HepG2 (cell line): ENCODE results near the gene PDE3A. TPM values are rescaled to one million over a fixed set of nuclear protein-coding genes. Genes with fewer than 3 reads are reported as not detected.

Experiments used
- ATAC-seq: fragments of 200-7000 bp; cut with Tn5 transposase; 3 replicates; pipeline ENCODE4 v1.9.1; 2020; ENCODE audit warnings: mild to moderate bottlenecking, moderate library complexity
- BruUV-seq: library from RNA; stranded (reverse); fragments of 400-500 nt; replicated peaks from 2 replicates; lab custom pipeline; 2021; lab: Mats Ljungman, UMichigan
- CTCF ChIA-PET: fragments of 300-600 bp; formaldehyde crosslinking; extraction: SDS; loops from one replicate; lab custom pipeline; 2021; ENCODE audit warnings: low total read pairs, inconsistent platforms, low intra/inter-chr PET ratio; lab: Yijun Ruan, JAX
- POLR2A ChIA-PET: fragments of 350-600 bp; sonication (Branson Sonifier 250); formaldehyde crosslinking; loops from one replicate; lab custom pipeline; 2020; ENCODE audit warnings: antibody characterized with exemption, inconsistent platforms; lab: Yijun Ruan, JAX
- DNase-seq: peaks from one replicate; pipeline ENCODE4 v3.0.0-alpha.2; 2015; ENCODE audit warnings: low spot score
- FAIRE-seq: peaks from 3 replicates; lab custom pipeline; 2011; peaks lifted over from hg19 to GRCh38; lab: Jason Lieb, UNC
- H2AFZ ChIP-seq: one replicate; pipeline ENCODE4 v1.6.1; 2011; ENCODE audit warnings: low read length, inconsistent platforms
- H3K27ac ChIP-seq: fragments of 300-600 bp; 3 replicates; pipeline ENCODE4 v1.8.0; 2011; ENCODE audit warnings: mixed run types, mild to moderate bottlenecking, mixed read lengths, low read length, inconsistent platforms; ENCODE audit not compliant: insufficient read depth; ENCODE audit errors: extremely low read length
- H3K27me3 ChIP-seq, 2 experiments: fragments of 200-600 bp in 1 of 2; 2 replicates in 1 of 2; 3 replicates in 1 of 2; pipeline versions ENCODE4 v1.6.0 to v1.8.0; 2011; ENCODE audit warnings: low read length in 2 of 2, mild to moderate bottlenecking in 2 of 2, moderate library complexity in 2 of 2, inconsistent platforms in 1 of 2; ENCODE audit not compliant: insufficient read depth in 2 of 2, control insufficient read depth in 1 of 2
- H3K36me3 ChIP-seq, 2 experiments: fragments of 200-600 bp in 1 of 2; replicated peaks in 1 of 2; 2 replicates in 1 of 2; 3 replicates in 1 of 2; pipeline versions ENCODE4 v1.5.1 to v1.8.0; 2011; ENCODE audit warnings: low read length in 2 of 2, inconsistent platforms in 1 of 2; ENCODE audit not compliant: insufficient read depth in 2 of 2, control insufficient read depth in 1 of 2
- H3K4me1 ChIP-seq: 2 replicates; pipeline ENCODE4 v1.5.1; 2012; ENCODE audit warnings: low read length, inconsistent platforms; ENCODE audit not compliant: insufficient read depth
- H3K4me2 ChIP-seq: 2 replicates; pipeline ENCODE4 v1.6.0; 2011; ENCODE audit warnings: low read depth, low read length, inconsistent platforms
- H3K4me3 ChIP-seq, 3 experiments: fragments of 200-600 bp in 1 of 3; sonication (generic), shearing (Covaris generic) in 1 of 3; replicated peaks in 1 of 3; 2 replicates each; pipeline ENCODE4 v1.5.1; 2011 to 2016; ENCODE audit warnings: low read length in 3 of 3, inconsistent platforms in 2 of 3, low read depth in 2 of 3, mild to moderate bottlenecking in 2 of 3, control low read depth in 1 of 3, mixed read lengths in 1 of 3; ENCODE audit not compliant: insufficient read depth in 1 of 3
- H3K79me2 ChIP-seq: one replicate; pipeline ENCODE4 v1.6.1; 2011; ENCODE audit warnings: low read length, inconsistent platforms; ENCODE audit not compliant: insufficient read depth
- H3K9ac ChIP-seq: 2 replicates; pipeline ENCODE4 v1.6.0; 2011; ENCODE audit warnings: mild to moderate bottlenecking, low read depth, low read length, inconsistent platforms; ENCODE audit not compliant: insufficient read depth
- H3K9me3 ChIP-seq: 2 replicates; pipeline ENCODE4 v1.5.1; 2012; ENCODE audit warnings: mild to moderate bottlenecking, low read length
- H4K20me1 ChIP-seq: 2 replicates; pipeline ENCODE4 v1.6.0; 2011; ENCODE audit warnings: inconsistent platforms, mild to moderate bottlenecking, low read length, moderate library complexity; ENCODE audit not compliant: insufficient read depth
- AFF4 ChIP-seq: sonication (generic); formaldehyde crosslinking; IDR thresholded peaks from 2 replicates; pipeline ENCODE4 v1.4.0; 2020; ENCODE audit warnings: missing genetic modification reagents
- BCLAF1 ChIP-seq: fragments of 450-650 bp; IDR thresholded peaks from 2 replicates; pipeline ENCODE4 v1.6.1; 2017; ENCODE audit warnings: mild to moderate bottlenecking
- CENPT ChIP-seq: sonication (generic); formaldehyde crosslinking; IDR thresholded peaks from 2 replicates; pipeline ENCODE4 v1.8.0; 2022; ENCODE audit warnings: low read depth, mild to moderate bottlenecking, moderate library complexity, missing genetic modification reagents
- HMG20A ChIP-seq: IDR thresholded peaks from 2 replicates; pipeline ENCODE4 v1.6.1; 2016; ENCODE audit warnings: borderline replicate concordance
- NPAS2 ChIP-seq: sonication (generic); formaldehyde crosslinking; IDR thresholded peaks from 2 replicates; pipeline ENCODE4 v1.8.0; 2022; ENCODE audit warnings: mild to moderate bottlenecking, missing genetic modification reagents, borderline replicate concordance
- PITX1 ChIP-seq: sonication (generic); formaldehyde crosslinking; IDR thresholded peaks from 2 replicates; pipeline ENCODE4 v1.5.1; 2020; ENCODE audit warnings: mild to moderate bottlenecking, missing genetic modification reagents
- RARG ChIP-seq: sonication (generic); formaldehyde crosslinking; IDR thresholded peaks from 2 replicates; pipeline ENCODE4 v1.4.0; 2020; ENCODE audit warnings: low read depth, mild to moderate bottlenecking, missing genetic modification reagents
- SP1 ChIP-seq, 2 experiments: fragments of 450-650 bp in 1 of 2; sonication (generic) in 1 of 2; formaldehyde crosslinking in 1 of 2; IDR thresholded peaks; 2 replicates each; pipeline versions ENCODE4 v1.4.0 to v1.6.1; 2016 to 2020; ENCODE audit warnings: missing genetic modification reagents in 1 of 2
- TAF15 ChIP-seq: fragments of 200-400 bp; formaldehyde crosslinking; IDR thresholded peaks from one replicate; pipeline ENCODE4 v1.6.1; 2018; ENCODE audit warnings: mild to moderate bottlenecking, low read depth, low read length; ENCODE audit not compliant: poor library complexity, severe bottlenecking
- TGIF2 ChIP-seq: IDR thresholded peaks from 2 replicates; pipeline ENCODE4 v1.6.1; 2016; ENCODE audit warnings: control low read depth, missing compliant biosample characterization
- ZFX ChIP-seq: sonication (generic); formaldehyde crosslinking; IDR thresholded peaks from 2 replicates; pipeline ENCODE4 v1.4.0; 2020; ENCODE audit warnings: mild to moderate bottlenecking, low read depth, missing genetic modification reagents, moderate library complexity
- ZNF251 ChIP-seq: sonication (generic); formaldehyde crosslinking; IDR thresholded peaks from 2 replicates; pipeline ENCODE4 v1.9.0; 2021; ENCODE audit warnings: mild to moderate bottlenecking, missing genetic modification reagents
- ZNF740 ChIP-seq: sonication (generic); formaldehyde crosslinking; IDR thresholded peaks from 2 replicates; pipeline ENCODE4 v1.4.0; 2020; ENCODE audit warnings: missing genetic modification reagents
- ZSCAN25 ChIP-seq: sonication (generic); formaldehyde crosslinking; IDR thresholded peaks from 2 replicates; pipeline ENCODE4 v1.8.0; 2022; ENCODE audit warnings: mild to moderate bottlenecking, missing genetic modification reagents
- WGBS: methylation state at CpG from one replicate; pipeline ENCODE4 v1.1.6; 2017; ENCODE audit warnings: low lambda C conversion rate; 5-methylcytosine and 5-hydroxymethylcytosine counted together
- in situ Hi-C: cut with HindIII; loops from 2 replicates; pipeline ENCODE4 v1.10.0; 2017; ENCODE audit warnings: low pct_unique_long_range_greater_than_20kb; ENCODE audit not compliant: extremely low pct_ligation_motif_present
- intact Hi-C: fragments of 100-400 bp; cut with micrococcal nuclease; formaldehyde crosslinking; loops from one replicate; pipeline ENCODE4 v1.10.0; 2022; ENCODE audit not compliant: unreplicated experiment
- polyA plus RNA-seq, 8 experiments: library from polyadenylated mRNA; depleted of rRNA in 3 of 8; stranded (reverse) in 7 of 8; unstranded in 1 of 8; fragments of >200 nt; fragmentation: Illumina TruSeq in 4 of 8; extraction: Trizol in 4 of 8; gene quantifications; 2 replicates each; pipeline versions ENCODE4 v1.2.1 to v1.2.3, GENCODE V29; 2011 to 2016; ENCODE audit warnings: low read depth in 4 of 8, missing spikeins in 1 of 8, mixed read lengths in 1 of 8; ENCODE audit not compliant: insufficient read depth in 1 of 8
- total RNA-seq, 5 experiments: library from RNA; depleted of rRNA; stranded (reverse); fragments of >200 nt; fragmentation: Illumina TruSeq; extraction: Trizol; gene quantifications; 2 replicates each; pipeline ENCODE4 v1.2.3, GENCODE V29; 2016; ENCODE audit warnings: low read depth in 1 of 5

The PDE3A gene
- total and polyA plus RNA-seq, 2 of the 13 experiments (the other 11 are each of a cell fraction or from before 2014, with no cell fraction given), result 0.77 to 1.5 TPM

- TF ChIP-seq BCLAF1 (no peak), ZNF740 (CRISPR knock-in tag) (no peak), RARG (CRISPR knock-in tag) (no peak), CENPT (CRISPR knock-in tag) (no peak), HMG20A (CRISPR knock-in tag) (no peak)
Measured at GRCh38 chr12:20410734-20411133, 42.4 kb downstream of the PDE3A start (continued).

- ATAC-seq, result no peak
- no peak overlapping the region for H3K4me2 ChIP-seq
- H3K27me3 ChIP-seq, result no peaks in the 10 kb centered on the region
- 37% methylated on average over 3 of the region's 3 CpGs for WGBS
- no peaks in the 10 kb centered on the region for H3K36me3 ChIP-seq
- no peak for TF ChIP-seq SP1 (IDR thresholded peaks at IDR 0.05)
- no peak for TF ChIP-seq SP1 (CRISPR knock-in tag; IDR thresholded peaks at IDR 0.05)
- no peak for TF ChIP-seq TGIF2 (CRISPR knock-in tag)
- TF ChIP-seq PITX1 (CRISPR knock-in tag), result no peak
- TF ChIP-seq ZFX (CRISPR knock-in tag), result no peak
- no peak for TF ChIP-seq NPAS2
- no peak for TF ChIP-seq ZNF251
- no peak for TF ChIP-seq AFF4 (CRISPR knock-in tag)
- TF ChIP-seq ZSCAN25 (CRISPR knock-in tag), result no peak
- no peak for TF ChIP-seq TAF15
- no peak for FAIRE-seq
- in situ Hi-C loops, result no loop called here
- DNase-seq, result no peak
- H2AFZ ChIP-seq, result no peak overlapping the region
- no peaks in the 10 kb centered on the region for H3K79me2 ChIP-seq
- no peak overlapping the region for H3K27ac ChIP-seq
- H4K20me1 ChIP-seq, result no peaks in the 10 kb centered on the region
- H3K9ac ChIP-seq, result no peak overlapping the region
- H3K4me3 ChIP-seq, result no peak overlapping the region
- H3K4me1 ChIP-seq, result no peaks in the 10 kb centered on the region
- POLR2A ChIA-PET, result no interaction called here
- H3K9me3 ChIP-seq, result no peaks in the 10 kb centered on the region
- no TSS peak for BruUV-seq
- CTCF ChIA-PET, result no interaction called here
- intact Hi-C loops, result no loop called here
Measured at GRCh38 chr12:20411345-20411744, 43.0 kb downstream of the PDE3A start.
